Measurements from ENCODE around the gene TAGAP.

DNA sequence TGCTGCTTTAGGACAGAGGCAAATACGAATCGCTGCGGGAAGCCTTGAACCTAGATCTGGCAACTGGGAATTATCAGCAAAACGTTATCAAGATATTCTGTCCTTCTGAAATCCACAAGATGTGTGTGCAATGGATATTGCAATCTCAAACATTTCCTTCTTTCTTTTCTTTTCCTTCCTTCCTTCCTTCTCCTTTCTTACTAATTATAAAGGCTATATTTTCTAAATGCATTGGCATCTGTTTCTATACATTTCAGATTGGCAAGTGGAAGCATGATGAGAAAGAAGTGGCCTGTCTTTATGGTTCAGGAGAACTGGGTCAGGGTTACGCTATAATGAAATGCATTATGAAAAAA, 2.0 kb downstream of the TAGAP start:
- TF ChIP-seq, protein P1, sequence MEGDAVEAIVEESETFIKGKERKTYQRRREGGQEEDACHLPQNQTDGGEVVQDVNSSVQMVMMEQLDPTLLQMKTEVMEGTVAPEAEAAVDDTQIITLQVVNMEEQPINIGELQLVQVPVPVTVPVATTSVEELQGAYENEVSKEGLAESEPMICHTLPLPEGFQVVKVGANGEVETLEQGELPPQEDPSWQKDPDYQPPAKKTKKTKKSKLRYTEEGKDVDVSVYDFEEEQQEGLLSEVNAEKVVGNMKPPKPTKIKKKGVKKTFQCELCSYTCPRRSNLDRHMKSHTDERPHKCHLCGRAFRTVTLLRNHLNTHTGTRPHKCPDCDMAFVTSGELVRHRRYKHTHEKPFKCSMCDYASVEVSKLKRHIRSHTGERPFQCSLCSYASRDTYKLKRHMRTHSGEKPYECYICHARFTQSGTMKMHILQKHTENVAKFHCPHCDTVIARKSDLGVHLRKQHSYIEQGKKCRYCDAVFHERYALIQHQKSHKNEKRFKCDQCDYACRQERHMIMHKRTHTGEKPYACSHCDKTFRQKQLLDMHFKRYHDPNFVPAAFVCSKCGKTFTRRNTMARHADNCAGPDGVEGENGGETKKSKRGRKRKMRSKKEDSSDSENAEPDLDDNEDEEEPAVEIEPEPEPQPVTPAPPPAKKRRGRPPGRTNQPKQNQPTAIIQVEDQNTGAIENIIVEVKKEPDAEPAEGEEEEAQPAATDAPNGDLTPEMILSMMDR (IDR thresholded peaks at IDR 0.05): no peak
- TF ChIP-seq POLR2A (IDR thresholded peaks at IDR 0.05): no peak
